Nephron progenitor cell (in vitro differentiated cells): ENCODE results near the gene ASAP3.

Experiments
- DNase-seq: peaks from one replicate; pipeline ENCODE4 v3.0.0; 2021
- H3K27ac Mint-ChIP-seq: 2 replicates; pipeline ENCODE4 v1.8.0; 2021; ENCODE audit warnings: mild to moderate bottlenecking, moderate library complexity, mixed read lengths
- H3K27me3 Mint-ChIP-seq: 2 replicates; pipeline ENCODE4 v1.8.0; 2021; ENCODE audit warnings: mild to moderate bottlenecking, low read depth, mixed read lengths; ENCODE audit not compliant: poor library complexity
- H3K36me3 Mint-ChIP-seq: 2 replicates; pipeline ENCODE4 v1.8.0; 2021; ENCODE audit warnings: low read depth, mixed read lengths
- H3K4me1 Mint-ChIP-seq: 2 replicates; pipeline ENCODE4 v1.8.0; 2021; ENCODE audit warnings: mixed read lengths
- H3K4me3 Mint-ChIP-seq: 2 replicates; pipeline ENCODE4 v1.8.0; 2021; ENCODE audit warnings: mild to moderate bottlenecking, moderate library complexity, mixed read lengths
- H3K9me3 Mint-ChIP-seq: 2 replicates; pipeline ENCODE4 v1.8.0; 2021; ENCODE audit warnings: mild to moderate bottlenecking, moderate library complexity, mixed read lengths
- CTCF ChIP-seq: fragments of 200-600 bp; sonication (generic); IDR thresholded peaks from 2 replicates; pipeline ENCODE4 v1.5.0; 2021; ENCODE audit warnings: antibody characterized with exemption

Gene ASAP3

GRCh38 chr1:23396380-23396779 is 87.6 kb downstream of the ASAP3 start:
- Mint-ChIP-seq H3K4me1 (peaks cover 15% of the 10 kb centered on the region), H3K27me3 (peaks cover 5% of the 10 kb centered on the region), H3K36me3 (no peaks in the 10 kb centered on the region), H3K4me3 (no peak overlapping the region), H3K27ac (no peak overlapping the region), H3K9me3 (no peaks in the 10 kb centered on the region)
- DNase-seq: no peak
- TF ChIP-seq CTCF: no peak

- TF ChIP-seq CTCF: no peak
- H3K27me3 Mint-ChIP-seq: peaks cover 6% of the 10 kb centered on the region
- peaks cover 10% of the 10 kb centered on the region for H3K4me1 Mint-ChIP-seq
- no peak overlapping the region for H3K4me3 Mint-ChIP-seq
- H3K36me3 Mint-ChIP-seq: no peaks in the 10 kb centered on the region
- H3K27ac Mint-ChIP-seq: no peak overlapping the region
- DNase-seq: no peak
- H3K9me3 Mint-ChIP-seq: no peaks in the 10 kb centered on the region
Observed at GRCh38 chr1:23395849-23396248, 88.1 kb downstream of the ASAP3 start.

DNA sequence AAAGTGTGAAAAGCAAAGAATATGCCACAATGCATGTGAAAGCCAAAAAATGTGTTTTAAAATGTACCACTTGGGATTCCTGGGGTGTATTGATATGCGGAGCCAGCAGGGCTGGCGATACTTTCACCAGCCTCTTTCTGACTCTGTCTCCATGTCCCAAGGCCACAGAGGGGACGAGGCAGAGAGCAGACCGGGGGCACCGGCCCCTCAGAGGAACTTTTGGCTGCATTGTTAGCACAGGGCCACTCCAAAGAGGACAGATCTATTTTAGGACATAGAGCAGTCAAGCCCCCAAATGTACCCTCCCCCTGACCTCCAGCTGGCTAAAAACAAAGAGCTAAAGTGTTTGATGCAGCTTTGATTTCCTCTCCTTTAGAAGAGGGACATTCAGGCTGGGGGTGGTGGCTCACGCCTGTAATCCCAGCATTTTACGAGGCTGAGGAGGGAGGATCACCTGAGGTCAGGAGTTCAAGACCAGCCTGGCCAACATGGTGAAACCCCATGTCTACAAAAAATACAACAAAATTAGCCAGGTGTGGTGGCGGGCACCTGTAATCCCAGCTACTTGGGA is 88.7 kb downstream of the ASAP3 start:
- peaks cover 12% of the 10 kb centered on the region for H3K27me3 Mint-ChIP-seq
- no peak for TF ChIP-seq CTCF
- DNase-seq: no peak
- no peak overlapping the region for H3K27ac Mint-ChIP-seq
- no peak overlapping the region for H3K4me3 Mint-ChIP-seq
- peaks cover 10% of the 10 kb centered on the region for H3K4me1 Mint-ChIP-seq
- H3K36me3 Mint-ChIP-seq: no peaks in the 10 kb centered on the region
- no peaks in the 10 kb centered on the region for H3K9me3 Mint-ChIP-seq

DNA sequence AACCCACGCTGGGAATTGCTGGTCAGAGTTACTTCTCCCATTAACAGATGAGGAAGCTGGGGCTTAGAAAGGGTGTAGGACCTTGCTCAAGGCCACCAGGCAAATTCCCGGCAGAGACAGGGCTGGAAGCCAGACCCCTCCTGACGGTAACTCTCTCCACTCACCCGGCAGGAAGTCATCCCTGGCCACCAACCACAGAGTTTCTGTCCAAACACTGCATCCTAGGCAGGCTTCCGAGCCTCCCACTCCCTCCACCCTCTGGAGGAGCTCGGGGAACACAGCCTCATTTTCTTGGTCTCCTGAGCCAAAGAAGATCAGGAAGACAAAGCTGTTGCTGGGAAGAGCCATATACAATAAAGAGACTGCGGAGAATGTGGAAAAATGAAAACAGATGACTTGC is 89.3 kb downstream of the ASAP3 start:
- no peak for DNase-seq
- Mint-ChIP-seq H3K9me3 (no peaks in the 10 kb centered on the region), H3K4me3 (no peak overlapping the region), H3K27me3 (peaks cover 17% of the 10 kb centered on the region), H3K4me1 (peaks cover 13% of the 10 kb centered on the region), H3K36me3 (no peaks in the 10 kb centered on the region), H3K27ac (peak overlapping the region; percentile 46)
- TF ChIP-seq CTCF: no peak

GRCh38 chr1:23394181-23394580 is 89.8 kb downstream of the ASAP3 start:
- Mint-ChIP-seq H3K27ac (no peak overlapping the region), H3K27me3 (peaks cover 16% of the 10 kb centered on the region), H3K4me1 (peaks cover 14% of the 10 kb centered on the region), H3K9me3 (no peaks in the 10 kb centered on the region), H3K36me3 (no peaks in the 10 kb centered on the region), H3K4me3 (no peak overlapping the region)
- DNase-seq: no peak
- TF ChIP-seq CTCF: no peak

- peaks cover 14% of the 10 kb centered on the region for H3K4me1 Mint-ChIP-seq
- DNase-seq: no peak
- no peaks in the 10 kb centered on the region for H3K36me3 Mint-ChIP-seq
- H3K9me3 Mint-ChIP-seq: no peaks in the 10 kb centered on the region
- no peak for TF ChIP-seq CTCF
- H3K27ac Mint-ChIP-seq: no peak overlapping the region
- peaks cover 16% of the 10 kb centered on the region for H3K27me3 Mint-ChIP-seq
- no peak overlapping the region for H3K4me3 Mint-ChIP-seq
Observed at GRCh38 chr1:23393706-23394105, 90.3 kb downstream of the ASAP3 start.
